GM12878 (cell line): ENCODE data around the gene MXI1. TPM values are rescaled to one million over a fixed set of nuclear protein-coding genes. Genes with fewer than 3 reads are reported as not detected.

ENCODE experiments used
- ATAC-seq: fragments of 200-7000 bp; cut with Tn5 transposase; 3 replicates; pipeline ENCODE4 v1.9.1; 2020; ENCODE audit warnings: mild to moderate bottlenecking, moderate library complexity
- BruUV-seq: library from RNA; stranded (reverse); fragments of 400-500 nt; replicated peaks from 2 replicates; lab custom pipeline; 2021; lab: Mats Ljungman, UMichigan
- CTCF ChIA-PET: fragments of 300-600 bp; sonication (Branson Sonifier 250); formaldehyde crosslinking; extraction: SDS; loops from one replicate; lab custom pipeline; 2021; ENCODE audit warnings: inconsistent platforms; lab: Yijun Ruan, JAX
- POLR2A ChIA-PET: fragments of 350-600 bp; formaldehyde crosslinking; extraction: SDS; loops from one replicate; lab custom pipeline; 2021; ENCODE audit warnings: inconsistent platforms; lab: Charles Lee
- RAD21 ChIA-PET: fragments of 300-600 bp; sonication (Branson Sonifier 250); formaldehyde crosslinking; loops from one replicate; lab custom pipeline; 2023; ENCODE audit warnings: antibody characterized with exemption; ENCODE audit not compliant: unreplicated experiment; lab: Charles Lee
- SMC1A ChIA-PET: fragments of 300-600 bp; sonication (Branson Sonifier 250); formaldehyde crosslinking; loops from one replicate; lab custom pipeline; 2023; ENCODE audit not compliant: unreplicated experiment, uncharacterized antibody; lab: Charles Lee
- DNase-seq: peaks from one replicate; pipeline ENCODE4 v3.0.0-alpha.2; 2011; ENCODE audit warnings: low read depth, low spot score
- FAIRE-seq: peaks from 3 replicates; lab custom pipeline; 2011; peaks lifted over from hg19 to GRCh38; lab: Jason Lieb, UNC
- H2AFZ ChIP-seq: 2 replicates; pipeline ENCODE4 v1.6.0; 2011; ENCODE audit warnings: low read depth, low read length, control low read depth; ENCODE audit not compliant: control insufficient read depth
- H3K27ac ChIP-seq: 2 replicates; pipeline ENCODE4 v1.5.1; 2011; ENCODE audit warnings: control low read depth; ENCODE audit not compliant: control insufficient read depth, insufficient read depth
- H3K27me3 ChIP-seq, 2 experiments: replicated peaks in 1 of 2; 2 replicates each; pipeline versions ENCODE4 v1.6.0 to v1.6.1; 2011; ENCODE audit warnings: low read length in 1 of 2; ENCODE audit not compliant: control insufficient read depth in 2 of 2, insufficient read depth in 2 of 2
- H3K36me3 ChIP-seq, 2 experiments: 2 replicates each; pipeline ENCODE4 v1.5.1; 2011; ENCODE audit warnings: low read length in 1 of 2; ENCODE audit not compliant: control insufficient read depth in 2 of 2, insufficient read depth in 2 of 2
- H3K4me1 ChIP-seq: 2 replicates; pipeline ENCODE4 v1.6.1; 2011; ENCODE audit warnings: mild to moderate bottlenecking, low read length, moderate library complexity, mixed read lengths; ENCODE audit not compliant: control insufficient read depth, insufficient read depth
- H3K4me2 ChIP-seq: 2 replicates; pipeline ENCODE4 v1.6.0; 2011; ENCODE audit warnings: control low read depth; ENCODE audit not compliant: control insufficient read depth, insufficient read depth
- H3K4me3 ChIP-seq: fragments of 200-600 bp; sonication (generic); 2 replicates; pipeline ENCODE4 v1.5.1; 2016
- H3K79me2 ChIP-seq: 2 replicates; pipeline ENCODE4 v1.6.0; 2011; ENCODE audit warnings: low read length; ENCODE audit not compliant: control insufficient read depth, insufficient read depth
- H3K9ac ChIP-seq: 2 replicates; pipeline ENCODE4 v1.8.0; 2011; ENCODE audit warnings: low read length, control low read depth, mixed read lengths; ENCODE audit not compliant: control insufficient read depth, insufficient read depth
- H3K9me3 ChIP-seq: replicated peaks from 3 replicates; pipeline ENCODE4 v1.5.1; 2011; ENCODE audit warnings: mild to moderate bottlenecking, low read length; ENCODE audit not compliant: control insufficient read depth, insufficient read depth
- H4K20me1 ChIP-seq: 2 replicates; pipeline ENCODE4 v1.6.0; 2011; ENCODE audit not compliant: control insufficient read depth, insufficient read depth
- BACH1 ChIP-seq: fragments of 450-650 bp; IDR thresholded peaks from 2 replicates; pipeline ENCODE4 v1.6.1; 2017; ENCODE audit warnings: mild to moderate bottlenecking, borderline replicate concordance
- BHLHE40 ChIP-seq, 2 experiments: fragments of 450-650 bp in 1 of 2; IDR thresholded peaks; 2 replicates each; pipeline ENCODE4 v1.6.1; 2011 to 2017; ENCODE audit warnings: low read depth in 2 of 2, borderline replicate concordance in 1 of 2, improper control_type of control experiment in 1 of 2, low read length in 1 of 2, mild to moderate bottlenecking in 1 of 2
- CBFB ChIP-seq: IDR thresholded peaks from 2 replicates; pipeline ENCODE4 v1.6.1; 2016; ENCODE audit warnings: antibody characterized with exemption, low read depth
- CHD4 ChIP-seq: fragments of 200-600 bp; sonication (generic); IDR thresholded peaks from 2 replicates; pipeline ENCODE4 v1.6.1; 2016; ENCODE audit warnings: mild to moderate bottlenecking
- EED ChIP-seq: sonication (generic); IDR thresholded peaks from 2 replicates; pipeline ENCODE4 v1.6.1; 2016; ENCODE audit warnings: antibody characterized with exemption, low read depth
- MYB ChIP-seq: fragments of 150-350 bp; IDR thresholded peaks from 2 replicates; pipeline ENCODE4 v1.6.1; 2014; ENCODE audit warnings: mild to moderate bottlenecking, low read depth, low read length, borderline replicate concordance
- SREBF1 ChIP-seq: IDR thresholded peaks from 2 replicates; pipeline ENCODE4 v1.6.1; 2012; ENCODE audit warnings: mild to moderate bottlenecking, low read length
- SUPT20H ChIP-seq: IDR thresholded peaks from 2 replicates; pipeline ENCODE4 v1.6.1; 2011; ENCODE audit warnings: low read depth, mild to moderate bottlenecking, low read length, moderate library complexity, borderline replicate concordance; ENCODE audit not compliant: control insufficient read depth
- TCF12 ChIP-seq: IDR thresholded peaks from 2 replicates; pipeline ENCODE4 v1.6.1; 2011; ENCODE audit warnings: low read depth, mild to moderate bottlenecking, low read length
- YY1 ChIP-seq: IDR thresholded peaks from 2 replicates; pipeline ENCODE4 v1.6.1; 2011; ENCODE audit warnings: low read depth, mild to moderate bottlenecking, low read length
- ZBTB33 ChIP-seq: fragments of 450-650 bp; IDR thresholded peaks from 2 replicates; pipeline ENCODE4 v1.6.1; 2017; ENCODE audit warnings: mild to moderate bottlenecking
- ZBTB4 ChIP-seq: fragments of 450-650 bp; formaldehyde crosslinking; IDR thresholded peaks from 2 replicates; pipeline ENCODE4 v1.4.0; 2022; ENCODE audit warnings: mild to moderate bottlenecking, moderate library complexity
- WGBS: methylation state at CpG from one replicate; pipeline ENCODE4 v1.1.6; 2016; ENCODE audit warnings: low lambda C conversion rate; ENCODE audit not compliant: insufficient replicate concordance, insufficient coverage; ENCODE audit errors: missing lambda C conversion rate; 5-methylcytosine and 5-hydroxymethylcytosine counted together
- in situ Hi-C: fragments of 300-500 bp; cut with MboI; formaldehyde crosslinking; loops from 9 replicates; pipeline ENCODE4 v1.14.3; 2018; ENCODE audit warnings: mixed read lengths
- intact Hi-C: fragments of 100-400 bp; cut with micrococcal nuclease; formaldehyde crosslinking; loops from one replicate; pipeline ENCODE4 v1.14.2; 2022; ENCODE audit not compliant: unreplicated experiment
- polyA plus RNA-seq, 11 experiments: library from polyadenylated mRNA; depleted of rRNA in 4 of 11; unstranded in 6 of 11; stranded (reverse) in 5 of 11; fragments of >200 nt; fragmentation: Nextera tagmentation in 4 of 11; fragmentation: Illumina TruSeq in 1 of 11; extraction: Ambion mirVana in 4 of 11; extraction: Trizol in 1 of 11; gene quantifications; 1 replicate in 1 of 11; 2 replicates in 10 of 11; pipeline versions ENCODE4 v1.2.1 to v1.2.3, GENCODE V29; 2011 to 2016; ENCODE audit warnings: inconsistent platforms in 2 of 11, missing spikeins in 2 of 11, low read depth in 1 of 11
- total RNA-seq, 4 experiments: library from RNA; depleted of rRNA in 3 of 4; stranded (reverse); fragments of >200 nt in 3 of 4; fragmentation: Illumina TruSeq in 1 of 4; extraction: Trizol in 1 of 4; gene quantifications; 2 replicates each; pipeline versions ENCODE4 v1.2.1 to v1.2.3, GENCODE V29; 2013 to 2021

MXI1 gene
- total and polyA plus RNA-seq, 10 of the 15 experiments (the other 5 are each of a cell fraction or from before 2014, with no cell fraction given), result 0.23 to 8.0 (median 0.41) TPM

GRCh38 chr10:110242511-110242910 is 35.1 kb downstream of the MXI1 start:
- Histone ChIP-seq H3K36me3 (no peaks in the 10 kb centered on the region), H3K4me3 (no peak overlapping the region), H2AFZ (no peak overlapping the region), H3K27me3 (peaks cover 0 to 6% of the 10 kb centered on the region in 2 experiments; a peak in 2 of 4 replicates)
- WGBS, result 27% methylated on average over 1 of the region's 1 CpG
- no peak for FAIRE-seq
- ChIA-PET SMC1A (interaction anchor here (0.9 to 1.4 kb wide), 5 partner anchors 8 to 104 kb away, joined by 3 read pairs; no protein-coding TSS in a partner anchor), RAD21 (no interaction called here)
- TF ChIP-seq BHLHE40 (IDR thresholded peaks at IDR 0.05; ENCODE audit: borderline replicate concordance in 1 of 2, low read depth in 2 of 2, low read length in 1 of 2), result no peak
- TF ChIP-seq YY1, result no peak
- TF ChIP-seq EED, result no peak
- TF ChIP-seq, all 136 proteins: peak for 0
- Histone ChIP-seq H3K9me3 (no peaks in the 10 kb centered on the region), H4K20me1 (no peaks in the 10 kb centered on the region), H3K27ac (no peak overlapping the region), H3K4me1 (no peaks in the 10 kb centered on the region), H3K79me2 (no peaks in the 10 kb centered on the region), H3K4me2 (no peak overlapping the region), H3K9ac (no peak overlapping the region)
- no TSS peak for BruUV-seq
- in situ Hi-C loops (no loop called here), intact Hi-C loops (loop anchor here (5.0 kb wide), 1 partner anchor 35 kb away; no protein-coding TSS in a partner anchor)
- CTCF ChIA-PET, result interaction anchor here (1.4 to 3.1 kb wide), 3 partner anchors 9 to 37 kb away, joined by 4 to 12 read pairs (median 4); no protein-coding TSS in a partner anchor
- POLR2A ChIA-PET, result interaction anchor here (1.9 kb wide), 1 partner anchor 31 kb away, joined by 7 read pairs; no protein-coding TSS in a partner anchor
- DNase-seq (no peak), ATAC-seq (no peak)

GRCh38 chr10:110244550-110244949 is 37.1 kb downstream of the MXI1 start:
- DNase-seq, result no peak
- Histone ChIP-seq H3K4me1 (peaks cover 5% of the 10 kb centered on the region; the same call in 1 of the 2 replicates), H3K27me3 (peaks cover 0 to 6% of the 10 kb centered on the region in 2 experiments; a peak in 2 of 4 replicates), H2AFZ (no peak overlapping the region), H3K36me3 (no peaks in the 10 kb centered on the region), H3K4me2 (no peak overlapping the region), H3K79me2 (no peaks in the 10 kb centered on the region), H3K4me3 (no peak overlapping the region), H4K20me1 (no peaks in the 10 kb centered on the region), H3K9me3 (no peaks in the 10 kb centered on the region), H3K27ac (no peak overlapping the region), H3K9ac (no peak overlapping the region)
- POLR2A ChIA-PET, result no interaction called here
- no peak for FAIRE-seq
- SMC1A ChIA-PET, result interaction anchor here (0.8 to 1.5 kb wide), 3 partner anchors 10 to 19 kb away, joined by 3 to 8 read pairs (median 4); no protein-coding TSS in a partner anchor
- CTCF ChIA-PET, result interaction anchor here (1.0 to 2.0 kb wide), 4 partner anchors 12 to 106 kb away, joined by 3 to 9 read pairs (median 4); no protein-coding TSS in a partner anchor
- no TSS peak for BruUV-seq
- RAD21 ChIA-PET, result interaction anchor here (0.6 kb wide), 1 partner anchor 108 kb away, joined by 4 read pairs; no protein-coding TSS in a partner anchor
- 60% methylated on average over 3 of the region's 3 CpGs for WGBS
- in situ Hi-C loops (no loop called here), intact Hi-C loops (loop anchor here (5.0 kb wide), 1 partner anchor 33 kb away; no protein-coding TSS in a partner anchor)
- ATAC-seq, result no peak
- TF ChIP-seq MYB (no peak), TCF12 (no peak), BACH1 (no peak), ZBTB33 (no peak), SREBF1 (no peak), ZBTB4 (CRISPR knock-in tag) (no peak), CHD4 (no peak), CBFB (no peak), SUPT20H (no peak)
